Suppressor macrophage treated with lipopolysaccharide for 4 hours (primary cell): ENCODE results near the gene SRCAP.

Source experiments
- DNase-seq: peaks from one replicate; pipeline ENCODE4 v3.0.0-alpha.2; 2020

Gene SRCAP

GRCh38 chr16:30760577-30761426 is 61.8 kb downstream of the SRCAP start:
- DNase-seq = no peak

DNA sequence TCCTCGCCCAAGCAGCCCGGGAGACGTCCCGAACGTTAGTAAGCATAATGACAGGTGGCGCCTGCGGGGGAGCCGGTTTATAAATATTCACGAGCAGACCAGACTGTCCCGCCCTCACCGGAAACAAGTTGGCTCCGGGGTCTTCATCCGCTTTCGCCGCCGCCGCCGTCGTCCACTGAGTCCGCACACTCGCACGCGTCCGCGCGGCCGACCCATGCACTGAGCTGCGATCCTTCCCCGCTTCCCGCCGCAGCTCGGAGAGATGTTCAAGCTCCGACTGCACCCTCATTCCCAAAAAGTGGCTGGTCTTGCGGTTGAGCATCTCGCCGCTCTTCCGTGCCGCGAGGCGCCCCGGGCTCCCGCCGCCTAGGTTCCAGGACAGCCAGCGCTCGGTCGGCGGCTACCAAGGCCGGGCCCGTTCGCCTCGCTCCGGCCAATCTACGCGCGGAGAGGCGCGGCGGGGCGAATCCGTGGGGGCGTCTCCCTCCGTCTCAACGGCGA is 62.5 kb downstream of the SRCAP start:
- no peak for DNase-seq

- DNase-seq = peak; percentile 98
These were observed 63.2 kb downstream of the SRCAP start, which contains the start of the genes CFAP119 and RNF40 for GRCh38 chr16:30761928-30762902. Gene CFAP119, minus strand, starts transcription at chr16:30762062. Its CDS starts 314 bp downstream, at chr16:30761748. Gene RNF40, plus strand, starts transcription at chr16:30762322. Its CDS starts 224 bp downstream, at chr16:30762546.

- DNase-seq = no peak
These were observed 64.2 kb downstream of the SRCAP start for GRCh38 chr16:30762991-30763725.

DNA sequence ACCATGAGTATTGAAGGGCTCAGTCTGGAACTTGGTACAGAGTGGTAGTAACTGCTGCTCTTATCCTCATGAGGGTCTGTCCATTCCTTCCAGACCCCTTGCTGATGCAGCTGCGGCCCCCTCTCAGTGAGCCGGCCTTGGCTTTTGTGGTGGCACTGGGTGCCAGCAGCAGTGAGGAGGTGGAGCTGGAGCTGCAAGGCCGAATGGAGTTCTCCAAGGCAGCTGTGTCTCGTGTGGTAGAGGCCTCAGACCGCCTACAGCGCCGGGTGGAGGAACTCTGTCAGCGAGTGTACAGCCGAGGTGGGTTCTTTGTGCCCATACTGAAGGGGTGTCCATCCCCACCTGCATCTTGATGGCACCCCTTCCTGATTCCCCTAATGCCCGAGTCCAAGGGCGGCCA is 65.1 kb downstream of the SRCAP start:
- DNase-seq = no peak

- DNase-seq = no peak
These were observed 66.0 kb downstream of the SRCAP start for GRCh38 chr16:30764816-30765465.

DNA sequence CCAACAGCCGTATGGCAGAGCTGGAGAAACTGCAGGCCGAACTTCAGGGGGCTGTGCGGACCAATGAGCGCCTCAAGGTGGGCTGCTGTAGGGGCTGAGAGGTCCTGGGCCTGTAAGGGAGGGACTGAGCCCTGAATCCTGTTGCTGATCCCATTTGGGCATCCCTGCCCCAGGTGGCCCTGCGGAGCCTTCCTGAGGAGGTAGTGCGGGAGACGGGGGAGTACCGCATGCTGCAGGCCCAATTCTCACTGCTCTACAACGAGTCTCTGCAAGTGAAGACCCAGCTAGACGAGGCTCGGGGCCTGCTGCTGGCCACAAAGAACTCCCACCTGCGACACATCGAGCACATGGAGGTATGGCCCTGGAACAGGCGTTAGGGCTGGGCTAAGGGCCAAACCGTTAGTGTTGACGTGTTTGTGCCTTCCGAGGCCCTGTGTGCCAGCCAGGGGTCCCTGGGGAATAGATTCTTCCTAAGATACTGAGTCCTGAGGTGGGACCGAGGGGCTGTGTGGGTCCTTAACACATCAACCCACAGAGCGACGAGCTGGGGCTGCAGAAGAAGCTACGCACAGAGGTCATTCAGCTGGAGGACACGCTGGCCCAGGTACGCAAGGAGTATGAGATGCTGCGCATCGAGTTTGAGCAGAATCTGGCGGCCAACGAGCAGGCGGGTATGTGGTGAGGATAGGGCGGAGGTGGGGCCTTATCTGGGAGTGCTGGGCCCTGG is 67.4 kb downstream of the SRCAP start:
- no peak for DNase-seq

- no peak for DNase-seq
These were observed 67.9 kb downstream of the SRCAP start for GRCh38 chr16:30766933-30767284.

- no peak for DNase-seq
These were observed 68.9 kb downstream of the SRCAP start for GRCh38 chr16:30767767-30768465.

- no peak for DNase-seq
These were observed 69.7 kb downstream of the SRCAP start for GRCh38 chr16:30768583-30769181.

- no peak for DNase-seq
These were observed 70.6 kb downstream of the SRCAP start for GRCh38 chr16:30769379-30770089.

GRCh38 chr16:30771726-30772125 is 72.8 kb downstream of the SRCAP start:
- no peak for DNase-seq

GRCh38 chr16:30773826-30774225 is 74.9 kb downstream of the SRCAP start:
- no peak for DNase-seq

DNA sequence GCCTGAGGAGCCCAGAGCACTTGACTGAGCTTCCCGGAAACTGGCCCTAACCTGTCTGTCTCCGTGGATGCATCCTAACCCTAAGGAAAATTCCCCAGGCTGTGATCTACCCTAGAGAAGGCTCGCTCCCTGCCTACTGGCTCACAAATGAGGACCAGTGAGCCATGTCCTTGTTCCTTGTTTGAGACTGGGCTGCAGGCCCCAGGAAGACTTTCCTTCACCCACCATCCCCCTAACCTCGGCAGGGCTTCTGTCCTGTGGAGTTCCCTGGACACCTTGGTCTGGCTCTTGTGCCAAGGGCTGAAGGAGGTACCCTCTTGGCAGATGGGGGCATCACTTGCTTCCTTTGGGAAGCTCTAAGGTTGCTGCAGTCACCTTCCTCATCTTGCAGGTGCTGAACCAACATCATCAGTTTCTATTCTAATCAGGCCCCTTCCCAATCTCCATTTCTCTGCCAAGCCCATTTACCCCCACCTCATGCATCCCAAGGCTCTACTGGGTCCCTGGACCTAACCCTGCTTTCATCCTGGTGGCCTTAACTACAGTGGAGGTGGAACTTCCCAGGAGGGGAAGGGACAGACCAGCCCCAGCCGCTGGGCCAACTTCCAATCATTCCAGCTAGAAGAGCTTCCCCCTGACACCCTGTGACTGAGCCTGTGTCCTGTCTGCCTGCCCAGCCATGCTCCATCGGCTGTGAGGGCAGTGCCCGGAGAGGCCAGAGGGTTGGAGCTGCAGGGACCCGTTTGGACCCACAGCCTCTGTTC is 75.6 kb downstream of the SRCAP start:
- DNase-seq = no peak

GRCh38 chr16:30775131-30775391 is 76.1 kb downstream of the SRCAP start:
- no peak for DNase-seq

DNA sequence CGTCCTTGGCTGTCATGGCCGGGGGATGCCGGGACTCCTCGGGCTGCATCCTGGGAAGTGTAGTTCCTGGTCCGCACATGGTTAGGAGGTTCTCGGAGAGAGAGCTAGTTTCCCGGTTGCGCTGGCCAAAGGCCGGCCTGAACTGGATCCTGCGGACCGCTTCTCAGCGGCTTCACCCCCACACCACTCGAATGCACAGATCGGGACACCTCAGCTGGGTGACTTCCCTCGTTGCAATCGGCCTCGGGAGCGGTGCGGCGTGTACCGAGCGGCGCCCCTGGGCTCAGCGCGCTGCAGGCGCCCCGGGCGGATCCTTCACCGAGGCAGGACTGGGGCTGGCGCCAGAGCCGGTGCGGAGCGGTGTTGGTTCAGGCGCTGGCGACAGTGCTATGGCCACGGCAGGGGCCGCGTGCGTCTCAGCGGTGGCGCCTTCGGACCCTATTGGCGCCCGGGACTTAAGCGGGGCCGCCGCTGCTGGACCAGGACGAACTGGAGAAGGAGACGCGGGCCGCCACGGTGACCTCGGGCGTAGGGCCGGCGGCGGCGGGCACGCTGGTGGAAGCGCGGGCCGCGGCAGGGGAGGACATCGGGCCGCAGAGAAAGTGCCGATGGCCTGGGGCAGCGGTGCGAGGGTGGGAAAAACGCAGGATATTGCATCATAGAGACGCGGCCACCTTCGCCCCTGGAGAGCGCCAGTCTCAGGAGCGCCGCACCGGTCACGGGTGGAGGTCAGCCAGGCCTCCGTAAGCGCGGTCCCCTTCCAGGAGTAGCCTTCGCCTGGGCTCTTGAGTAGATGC is 76.6 kb downstream of the SRCAP start:
- DNase-seq = peak; percentile 73

DNA sequence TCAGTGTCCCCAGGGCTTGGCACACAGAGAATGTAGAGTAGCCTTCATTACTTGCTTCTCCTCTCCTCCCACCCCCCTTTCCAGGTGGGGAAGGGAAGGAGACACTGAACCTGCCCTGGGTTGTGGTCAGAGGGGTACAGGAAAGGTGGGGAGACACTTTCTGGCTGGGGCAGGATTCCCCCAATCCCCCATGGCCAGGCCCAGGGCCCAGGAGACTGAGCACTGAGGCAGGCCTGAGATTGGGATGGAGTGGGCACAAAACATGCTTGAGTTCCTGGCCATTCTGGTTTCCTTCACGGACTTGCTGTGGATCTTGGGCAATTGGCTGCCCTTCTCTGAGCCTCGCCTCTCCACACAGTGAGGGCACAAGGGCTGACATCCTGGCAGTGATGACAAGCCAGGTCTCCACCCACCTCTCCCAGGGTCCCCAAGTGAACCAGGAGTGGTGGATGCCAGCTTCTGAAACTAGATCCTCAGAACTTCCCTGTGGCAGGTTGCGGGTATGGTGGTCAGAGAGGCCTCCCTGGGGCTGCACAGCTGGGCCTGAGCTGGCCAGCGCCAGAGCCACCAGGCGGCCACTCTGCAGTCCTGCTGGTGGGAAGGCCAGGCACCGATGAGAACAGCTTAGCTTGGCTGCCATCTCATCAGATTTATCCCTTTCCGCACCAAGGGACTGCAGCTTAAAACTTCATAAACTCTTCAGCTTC is 78.8 kb downstream of the SRCAP start:
- DNase-seq = no peak
